ENCODE results near the gene B4GALT7. TPM values are rescaled to one million over a fixed set of nuclear protein-coding genes. Genes with fewer than 3 reads are reported as not detected.
"Not testable (repeated sequence)": the region's sequence is repeated elsewhere in the genome, so short reads cannot be mapped to it uniquely, and the experiment has no call there.

Gene B4GALT7, protein sequence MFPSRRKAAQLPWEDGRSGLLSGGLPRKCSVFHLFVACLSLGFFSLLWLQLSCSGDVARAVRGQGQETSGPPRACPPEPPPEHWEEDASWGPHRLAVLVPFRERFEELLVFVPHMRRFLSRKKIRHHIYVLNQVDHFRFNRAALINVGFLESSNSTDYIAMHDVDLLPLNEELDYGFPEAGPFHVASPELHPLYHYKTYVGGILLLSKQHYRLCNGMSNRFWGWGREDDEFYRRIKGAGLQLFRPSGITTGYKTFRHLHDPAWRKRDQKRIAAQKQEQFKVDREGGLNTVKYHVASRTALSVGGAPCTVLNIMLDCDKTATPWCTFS
- 16.1 TPM for total RNA-seq
- long read RNA-seq, transcript B4GALT7-201 (6 exons, 1,747 nt): major isoform, 31 of 42 reads
- long read RNA-seq, partial matches to known transcripts: 0 of 42 reads
- long read RNA-seq, other reads (novel, unspliced or antisense): 9 of 42 reads

DNA sequence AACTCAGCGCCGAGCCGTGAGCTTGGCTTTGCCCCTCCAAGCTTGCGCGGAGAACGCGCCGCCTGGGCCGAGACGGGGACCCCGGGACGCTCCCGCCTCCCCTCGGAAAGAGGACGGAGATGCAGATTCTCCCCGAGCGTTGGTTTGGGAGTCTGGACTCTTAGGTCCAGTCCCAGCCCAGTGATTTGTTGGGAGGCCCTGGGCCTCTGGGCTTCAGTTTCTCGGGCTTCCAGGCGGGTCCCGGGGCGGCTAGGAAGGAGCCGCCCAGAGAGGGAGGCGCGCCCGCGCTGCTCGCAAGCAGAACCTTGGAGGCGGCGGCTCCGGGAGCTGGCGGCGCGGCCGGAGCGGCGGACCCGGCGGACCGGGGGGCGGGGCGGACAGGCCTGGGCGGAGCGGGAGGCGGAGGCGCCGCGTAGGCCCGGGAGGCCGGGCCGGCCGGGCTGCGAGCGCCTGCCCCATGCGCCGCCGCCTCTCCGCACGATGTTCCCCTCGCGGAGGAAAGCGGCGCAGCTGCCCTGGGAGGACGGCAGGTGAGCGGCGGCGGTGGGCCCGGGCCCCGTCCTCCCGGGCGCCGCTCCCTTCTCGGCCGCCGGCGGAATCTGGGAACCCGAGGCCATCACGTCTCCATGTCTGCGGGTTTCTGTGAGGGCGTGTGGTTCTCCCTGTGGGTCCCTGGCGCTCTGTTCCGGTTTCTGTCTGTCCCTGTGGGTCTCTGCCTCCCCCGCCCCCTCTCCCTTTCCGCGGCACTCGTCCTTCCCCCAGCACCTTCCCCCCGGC lies at the start of gene B4GALT7:
Gene B4GALT7 (plus strand): TSS at position 402 of the 777 bp plus-strand sequence. CDS start 79 bp downstream, at position 481.
- intact Hi-C loops (cut with DNase I): no loop called here
- peak; percentile 95 for DNase-seq (ENCODE audit: low spot score)

DNA sequence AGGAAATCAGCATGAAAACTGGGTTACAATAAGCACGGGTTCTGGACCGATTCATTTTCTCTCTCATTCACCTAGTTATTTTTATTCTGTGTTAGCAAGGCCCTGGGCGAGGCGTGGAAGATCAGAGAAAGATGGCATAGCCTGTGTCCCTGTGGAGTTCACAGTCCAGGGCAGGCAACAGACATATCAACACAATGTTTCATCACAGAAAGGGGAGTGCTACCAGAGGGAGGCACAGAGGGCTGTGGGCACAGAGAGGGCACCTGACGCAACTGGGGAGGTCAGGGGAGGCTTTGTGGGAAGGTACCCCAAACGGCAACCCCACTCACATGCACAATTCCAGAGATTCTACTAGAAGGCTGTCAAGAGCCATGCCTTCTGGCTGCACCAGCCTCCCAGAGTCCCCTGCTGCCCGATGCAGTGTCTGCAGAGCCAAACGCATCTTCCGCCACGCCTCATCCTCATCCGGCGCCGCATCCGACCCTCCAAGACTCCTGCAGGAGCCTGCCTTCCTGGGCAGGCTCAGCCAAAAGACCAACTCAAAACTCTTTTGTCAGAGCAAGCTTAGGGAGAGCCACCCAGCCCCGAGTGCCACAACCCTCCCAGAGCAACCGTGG lies 47.0 kb upstream of the B4GALT7 start:
- DNase-seq (ENCODE audit: low spot score): no peak
- intact Hi-C loops (cut with DNase I): loop anchor here (2.0 to 5.0 kb wide), 2 partner anchors 36 to 39 kb away; partner anchors contain the start of genes DDX41 and TMED9

DNA sequence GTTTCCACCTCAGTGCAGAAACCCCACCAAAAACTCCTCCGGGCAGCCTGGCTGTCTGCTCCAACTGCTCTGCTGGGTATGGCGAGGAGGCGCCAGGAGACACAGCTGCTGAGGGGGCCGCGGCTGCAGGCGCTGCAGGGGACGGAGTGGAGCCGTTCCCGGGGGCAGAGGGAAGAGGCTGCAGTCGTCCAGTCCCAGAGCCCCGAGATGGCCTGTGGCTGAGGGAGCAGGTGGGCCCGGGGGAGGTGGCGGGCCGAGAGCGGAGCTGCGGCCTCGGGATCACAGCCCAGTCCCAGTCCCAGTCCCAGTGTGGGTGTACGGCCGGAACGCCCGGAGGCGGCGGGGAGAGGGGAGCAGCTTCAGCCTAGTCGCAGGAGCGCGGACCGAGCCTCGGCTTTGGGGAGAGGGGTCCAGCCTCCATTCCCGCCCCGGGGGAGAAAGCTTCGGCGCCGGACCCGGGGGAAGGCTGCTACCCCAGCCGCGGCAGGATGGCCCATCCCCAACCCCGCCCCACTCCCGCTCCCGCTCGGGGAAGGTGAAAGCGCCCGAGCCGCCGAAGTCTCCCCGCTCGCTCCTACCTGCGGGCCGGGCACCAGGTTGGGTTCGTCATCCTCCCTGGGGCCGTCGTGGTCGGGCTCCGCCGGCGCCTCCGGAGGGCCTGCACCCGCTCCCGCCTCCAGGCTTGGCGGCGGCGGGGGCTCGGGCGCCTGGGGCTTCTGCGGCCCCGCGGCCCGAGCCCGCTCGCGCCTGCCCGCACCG lies 46.1 kb upstream of the B4GALT7 start:
- DNase-seq (ENCODE audit: low spot score): peak; percentile 78
- intact Hi-C loops (cut with DNase I): loop anchor here (2.0 to 5.0 kb wide), 2 partner anchors 37 to 38 kb away; partner anchors contain the start of genes DDX41 and TMED9

DNA sequence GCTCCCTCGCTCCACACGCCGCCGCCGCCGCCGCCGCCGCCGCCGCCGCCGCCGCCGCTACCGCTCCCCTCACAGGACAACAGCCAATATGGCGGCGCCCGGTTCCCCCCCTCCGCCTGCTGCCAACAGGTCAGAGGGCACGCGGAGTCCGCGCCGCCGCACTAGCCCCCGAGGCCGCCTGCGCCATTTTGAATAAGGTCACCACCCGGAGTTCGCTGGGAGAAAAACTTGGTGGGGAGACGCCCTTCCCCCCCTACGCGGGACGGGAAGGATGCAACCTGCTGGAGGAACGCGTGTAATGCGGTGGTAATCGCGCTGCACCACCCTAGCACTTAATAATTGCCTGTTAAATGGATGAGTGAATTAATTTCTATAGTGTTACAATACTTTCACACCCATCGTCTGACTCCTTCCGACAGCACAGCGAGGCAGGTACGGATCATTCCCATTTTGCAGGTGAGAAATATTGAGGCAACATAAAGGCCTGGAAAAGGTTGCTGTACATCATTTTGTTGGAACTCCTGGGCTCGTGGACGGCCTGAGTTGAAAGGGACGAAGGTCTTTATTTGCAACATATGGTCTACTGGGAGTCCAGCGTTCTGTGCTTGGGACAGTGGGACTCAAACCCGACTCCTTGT lies 45.3 kb upstream of the B4GALT7 start, which contains the start of gene FAM193B:
Gene FAM193B (minus strand): TSS at position 90 of the 638 bp plus-strand sequence. CDS start 105 bp downstream, outside the sequence.
- peak; percentile 98 for DNase-seq (ENCODE audit: low spot score)
- intact Hi-C loops (cut with DNase I): loop anchor here (5.0 kb wide), 1 partner anchor 38 kb away; the partner anchor contains the start of gene TMED9

DNA sequence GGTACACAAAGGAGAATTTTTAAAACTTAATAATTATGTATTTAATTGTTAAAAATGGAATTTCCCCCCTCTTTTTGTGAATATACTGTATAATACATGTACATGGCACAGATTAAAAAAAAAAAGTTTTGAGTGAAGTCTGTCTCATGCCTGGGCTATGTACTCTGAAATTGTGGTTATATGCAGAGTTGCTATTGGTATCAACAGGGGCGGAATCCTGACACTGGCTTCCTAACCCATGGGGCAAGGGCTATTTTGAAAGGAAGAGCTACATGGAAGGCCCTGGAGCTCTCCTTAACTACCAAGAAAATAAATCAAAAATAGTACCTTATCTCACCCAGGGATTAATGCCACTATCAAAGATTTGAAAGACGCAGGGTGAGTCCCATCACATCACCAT lies 44.7 kb upstream of the B4GALT7 start:
- intact Hi-C loops (cut with DNase I): no loop called here
- DNase-seq (ENCODE audit: low spot score): no peak

DNA sequence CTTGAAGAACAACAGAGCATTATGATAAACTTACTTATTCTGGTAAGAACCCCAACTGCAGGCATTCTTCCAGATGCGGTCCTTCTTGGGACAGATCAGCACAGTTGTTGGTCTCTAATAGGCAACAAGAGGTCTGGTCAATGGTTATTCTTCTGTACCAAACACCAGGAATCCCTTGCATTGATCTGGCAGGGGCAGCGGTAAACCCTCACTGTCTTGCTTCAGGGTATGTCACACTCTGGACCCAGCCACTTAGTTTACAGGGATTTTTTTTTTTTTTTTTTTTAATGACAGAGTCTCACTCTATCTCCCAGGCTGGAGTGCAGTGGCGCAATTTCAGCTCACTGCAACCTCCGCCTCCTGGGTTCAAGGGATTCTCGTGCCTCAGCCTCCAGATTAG lies 44.3 kb upstream of the B4GALT7 start:
- intact Hi-C loops (cut with DNase I): no loop called here
- no peak for DNase-seq (ENCODE audit: low spot score)

DNA sequence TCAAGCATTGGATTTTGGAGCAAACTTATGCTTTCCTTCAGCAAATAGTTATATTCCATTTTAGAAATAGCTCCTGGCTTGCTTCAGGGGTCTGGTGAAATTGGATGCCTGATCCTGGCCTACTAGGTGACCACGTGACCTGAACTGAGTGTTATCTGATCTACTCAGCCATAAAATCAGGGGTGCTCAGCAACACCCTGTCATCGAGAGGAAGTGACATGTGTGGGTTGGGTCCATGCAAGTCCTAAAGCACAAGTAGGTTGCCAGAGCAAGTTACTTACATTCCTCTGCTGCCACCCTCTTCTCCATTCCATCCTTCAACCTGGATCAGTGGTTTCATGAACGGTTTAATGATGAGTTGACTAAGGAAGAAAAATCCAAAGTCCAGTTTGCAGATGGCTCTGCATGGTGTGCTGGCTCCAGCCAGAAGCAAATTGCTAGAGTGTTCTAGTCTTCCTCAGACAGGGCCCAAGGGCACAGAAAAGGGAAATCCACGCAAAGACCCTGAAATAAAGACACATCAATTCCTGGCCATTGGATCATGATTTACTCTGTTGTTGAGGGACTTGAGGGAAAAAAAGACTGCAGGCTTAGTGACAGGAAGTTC lies 42.8 kb upstream of the B4GALT7 start:
- no peak for DNase-seq (ENCODE audit: low spot score)
- intact Hi-C loops (cut with DNase I): no loop called here

DNA sequence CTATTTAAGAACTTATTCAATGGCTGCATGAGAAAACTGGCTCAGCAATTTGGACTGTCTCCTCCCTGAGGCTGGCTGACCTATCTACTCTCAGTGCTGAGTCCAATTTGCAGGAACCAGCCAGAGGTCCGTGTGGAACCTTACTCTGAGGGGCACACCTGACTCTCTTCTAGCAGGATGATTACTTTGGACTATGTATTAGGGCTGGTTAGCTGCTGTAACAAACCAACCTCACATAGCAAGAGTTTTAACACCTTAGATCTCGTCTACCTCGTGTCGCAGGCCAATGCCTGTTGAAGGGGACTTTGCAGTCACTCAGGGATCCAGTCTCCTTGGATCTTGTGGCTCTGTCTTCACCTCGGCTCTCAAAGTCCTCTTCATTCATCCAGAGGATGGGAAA lies 42.1 kb upstream of the B4GALT7 start:
- DNase-seq (ENCODE audit: low spot score): no peak
- intact Hi-C loops (cut with DNase I): no loop called here

DNA sequence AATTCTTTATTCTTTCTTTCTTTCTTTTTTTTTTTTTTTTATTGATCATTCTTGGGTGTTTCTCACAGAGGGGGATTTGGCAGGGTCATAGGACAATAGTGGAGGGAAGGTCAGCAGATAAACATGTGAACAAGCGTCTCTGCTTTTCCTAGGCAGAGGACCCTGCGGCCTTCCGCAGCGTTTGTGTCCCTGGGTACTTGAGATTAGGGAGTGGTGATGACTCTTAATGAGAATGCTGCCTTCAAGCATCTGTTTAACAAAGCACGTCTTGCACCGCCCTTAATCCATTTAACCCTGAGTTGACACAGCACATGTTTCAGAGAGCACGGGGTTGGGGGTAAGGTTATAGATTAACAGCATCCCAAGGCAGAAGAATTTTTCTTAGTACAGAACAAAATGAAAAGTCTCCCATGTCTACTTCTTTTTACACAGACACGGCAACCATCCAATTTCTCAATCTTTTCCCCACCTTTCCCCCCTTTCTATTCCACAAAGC lies 40.4 kb upstream of the B4GALT7 start:
- DNase-seq (ENCODE audit: low spot score); intact Hi-C loops (cut with DNase I): not testable (repeated sequence)

DNA sequence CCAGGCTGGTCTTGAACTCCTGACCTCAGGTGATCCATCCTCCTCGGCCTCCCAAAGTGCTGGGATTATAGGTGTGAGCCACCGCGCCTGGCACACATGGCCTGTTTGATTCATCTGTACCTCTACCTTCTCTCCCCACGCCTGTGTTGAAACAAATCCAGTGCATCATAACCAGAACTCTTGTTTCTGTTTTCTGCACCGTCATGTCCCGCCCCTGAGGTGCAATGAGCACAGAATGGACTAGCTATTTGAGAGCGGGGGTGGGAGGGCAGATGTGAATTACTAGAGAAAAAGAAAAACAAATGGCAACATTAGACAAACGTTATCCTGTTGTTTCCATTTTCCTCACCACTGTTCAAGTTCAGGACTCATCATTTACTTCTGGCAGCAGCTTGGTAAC lies 34.9 kb upstream of the B4GALT7 start:
- intact Hi-C loops (cut with DNase I): no loop called here

DNA sequence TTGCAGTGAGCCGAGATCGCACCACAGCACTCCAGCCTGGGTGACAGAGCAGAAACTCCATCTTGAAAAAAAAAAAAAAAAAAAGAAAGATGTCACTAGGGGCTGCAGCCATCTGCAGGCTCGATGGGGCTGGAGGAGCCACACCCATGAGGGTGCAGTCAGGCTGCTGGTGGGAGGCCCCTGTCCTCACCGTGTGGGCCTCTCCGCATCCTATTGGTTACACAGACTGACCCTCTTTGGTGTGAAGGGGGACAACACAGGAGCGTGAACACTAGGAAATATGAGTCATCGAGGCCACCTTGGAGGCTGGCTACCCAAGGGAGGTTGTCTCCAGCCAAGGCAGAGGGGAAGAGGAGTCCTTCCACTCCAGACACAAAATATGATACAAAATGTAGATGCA lies 31.6 kb upstream of the B4GALT7 start:
- no peak for DNase-seq (ENCODE audit: low spot score)
- intact Hi-C loops (cut with DNase I): no loop called here

More for the DNA sequence above, 34.9 kb upstream of the B4GALT7 start:
- DNase-seq (ENCODE audit: low spot score): no peak

DNA sequence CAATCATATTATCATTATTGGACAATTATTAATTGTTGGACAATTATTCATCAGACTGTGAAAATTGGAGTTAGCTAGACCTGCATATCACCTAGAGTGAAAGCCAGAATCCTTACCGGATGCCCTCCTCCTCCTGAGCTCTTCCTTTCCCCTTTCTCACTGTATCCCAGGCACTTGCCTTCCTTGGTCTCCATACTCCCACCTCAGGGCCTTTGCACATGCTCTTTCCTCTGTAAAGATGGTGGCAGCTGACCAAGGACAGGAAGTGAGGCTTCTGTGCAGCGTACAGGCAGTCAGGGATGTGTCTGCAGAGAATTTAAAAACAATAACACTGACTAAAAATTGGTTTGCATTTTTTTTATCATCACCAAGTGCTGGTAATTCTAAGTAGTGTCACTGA lies 30.0 kb upstream of the B4GALT7 start:
- DNase-seq (ENCODE audit: low spot score): no peak
- intact Hi-C loops (cut with DNase I): no loop called here

DNA sequence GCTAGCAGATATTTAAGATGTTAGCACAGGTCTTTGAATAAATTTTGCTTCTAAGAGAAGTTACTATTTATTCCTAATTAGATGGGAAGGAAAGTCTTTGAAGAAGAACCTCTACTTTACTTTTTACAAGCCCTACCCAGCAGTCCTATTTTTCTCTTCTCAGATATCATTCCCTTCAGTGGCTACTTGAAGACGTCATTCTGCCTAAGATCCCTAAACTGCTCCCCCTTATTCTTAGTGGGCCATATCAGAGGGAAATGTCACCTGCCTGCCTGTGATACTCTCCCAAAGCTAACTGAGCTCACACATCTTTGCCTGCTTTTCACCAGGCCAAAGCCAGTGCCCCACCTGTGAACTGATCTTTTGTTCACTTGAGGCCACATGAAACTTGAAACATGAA lies 24.4 kb upstream of the B4GALT7 start:
- intact Hi-C loops (cut with DNase I): no loop called here
- no peak for DNase-seq (ENCODE audit: low spot score)

DNA sequence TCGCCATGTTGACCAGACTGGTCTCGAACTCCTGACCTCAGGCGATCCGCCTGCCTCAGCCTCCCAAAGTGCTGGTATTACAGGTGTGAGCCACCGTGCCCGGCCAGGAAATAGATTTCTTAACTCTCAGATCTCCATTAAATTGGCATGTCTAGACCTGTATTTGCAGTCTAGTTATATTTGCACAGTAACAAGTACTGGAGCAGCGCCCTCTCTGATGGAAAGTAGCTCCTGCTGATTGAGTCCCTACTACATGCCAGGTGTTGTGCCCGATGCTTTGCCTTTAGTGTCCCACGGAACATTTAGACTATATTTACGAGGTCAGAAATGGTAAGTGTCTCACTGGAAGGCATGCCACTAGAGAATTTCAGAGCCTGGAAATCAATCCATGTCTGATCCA lies 23.8 kb upstream of the B4GALT7 start:
- intact Hi-C loops (cut with DNase I): no loop called here
- no peak for DNase-seq (ENCODE audit: low spot score)

DNA sequence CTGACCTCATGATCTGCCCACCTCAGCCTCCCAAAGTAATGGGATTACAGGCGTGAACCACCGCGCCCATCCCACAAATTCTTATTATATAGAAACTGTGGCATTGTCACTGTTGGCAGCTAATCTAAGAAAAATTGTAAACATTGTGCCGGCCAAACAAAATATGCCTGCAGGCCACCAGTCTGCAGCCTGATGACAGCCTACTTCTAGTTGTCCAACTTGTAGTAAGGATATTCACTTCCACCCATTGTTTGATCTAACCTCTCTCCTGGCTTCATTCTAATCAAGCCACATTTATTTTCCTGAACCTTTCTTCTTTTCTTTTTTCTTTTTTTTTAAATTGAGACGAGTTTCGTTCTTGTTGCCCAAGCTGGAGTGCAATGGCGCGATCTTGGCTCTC lies 21.6 kb upstream of the B4GALT7 start:
- intact Hi-C loops (cut with DNase I): no loop called here

DNA sequence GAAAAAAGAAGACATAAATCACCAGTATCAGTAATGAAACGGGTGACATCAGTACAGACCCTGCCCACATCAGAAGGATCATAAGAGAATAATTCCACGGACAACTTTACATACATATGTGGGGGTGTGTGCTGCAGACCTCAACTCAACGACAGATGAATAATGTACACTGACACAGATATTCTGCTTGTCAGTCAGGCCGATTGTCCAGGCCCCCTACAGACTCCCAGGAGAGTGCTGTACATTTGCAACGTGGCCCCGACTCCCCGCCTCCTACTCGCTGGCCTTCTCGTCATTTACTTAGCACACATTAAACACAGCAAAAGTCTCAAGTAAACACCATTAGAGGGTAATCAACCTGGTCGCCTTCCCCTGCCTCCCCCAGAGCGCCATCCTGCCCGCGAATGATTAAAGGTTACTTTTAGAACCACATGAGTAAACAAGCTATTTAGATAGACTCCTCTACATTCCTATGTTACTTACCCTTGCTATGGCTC lies 11.5 kb upstream of the B4GALT7 start:
- intact Hi-C loops (cut with DNase I): no loop called here
- no peak for DNase-seq (ENCODE audit: low spot score)

More for the DNA sequence above, 21.6 kb upstream of the B4GALT7 start:
- no peak for DNase-seq (ENCODE audit: low spot score)

DNA sequence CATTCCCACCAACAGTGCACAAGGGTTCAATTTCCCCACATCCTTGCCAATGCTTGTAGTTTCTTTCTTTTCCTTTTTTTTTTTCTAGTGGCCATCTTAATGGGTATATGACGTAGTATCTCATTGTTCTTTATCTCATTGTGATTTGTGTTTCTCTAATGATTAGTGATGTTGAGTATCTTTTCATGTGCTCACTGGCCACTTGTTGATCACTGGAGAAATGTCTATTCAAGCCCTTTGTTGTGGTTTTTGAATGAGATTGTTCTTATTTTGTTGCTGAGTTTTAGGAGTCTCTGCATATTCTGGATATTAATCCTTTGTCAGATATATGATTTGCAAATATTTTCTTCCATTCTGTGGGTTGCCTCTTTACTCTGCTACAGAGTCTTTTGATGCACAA lies 9.5 kb upstream of the B4GALT7 start:
- intact Hi-C loops (cut with DNase I): loop anchor here (5.0 kb wide), 2 partner anchors 38 to 73 kb away; partner anchors contain the start of genes DDX41 and FAM193B
- DNase-seq (ENCODE audit: low spot score): no peak

DNA sequence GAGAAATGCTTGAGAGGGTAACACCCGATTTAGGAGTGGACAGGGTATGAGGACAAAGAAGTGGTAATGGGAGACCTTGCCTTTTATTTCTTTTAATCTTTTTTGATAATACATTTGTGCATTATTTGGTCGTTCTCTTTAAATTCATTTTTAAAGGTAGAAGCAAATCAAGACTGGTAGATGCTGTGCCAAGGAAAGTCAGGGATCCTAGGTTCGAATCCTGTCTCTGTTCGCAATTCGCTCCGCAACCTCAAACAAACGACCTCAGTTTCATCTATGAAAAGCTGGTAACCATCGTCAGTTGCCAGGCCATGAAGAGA lies 8.3 kb upstream of the B4GALT7 start:
- no peak for DNase-seq (ENCODE audit: low spot score)
- intact Hi-C loops (cut with DNase I): loop anchor here (5.0 kb wide), 2 partner anchors 39 to 74 kb away; partner anchors contain the start of genes DDX41 and FAM193B

Data from cardiac septum (tissue), 1 donor.